GM12878 (cell line): Measurements from ENCODE around the gene KHK. TPM values are rescaled to one million over a fixed set of nuclear protein-coding genes. Genes with fewer than 3 reads are reported as not detected.

Source experiments
- CBFB ChIP-seq: IDR thresholded peaks from 2 replicates; pipeline ENCODE4 v1.6.1; 2016; ENCODE audit warnings: antibody characterized with exemption, low read depth
- CBX3 ChIP-seq: fragments of 200-600 bp; sonication (generic); IDR thresholded peaks from 2 replicates; pipeline ENCODE4 v1.6.1; 2016; ENCODE audit warnings: low read depth, borderline replicate concordance
- CHD1 ChIP-seq: IDR thresholded peaks from 2 replicates; pipeline ENCODE4 v1.6.1; 2012; ENCODE audit warnings: low read depth, low read length, improper control_type of control experiment
- EGR1 ChIP-seq, 2 experiments: IDR thresholded peaks; 1 replicate in 1 of 2; 2 replicates in 1 of 2; pipeline ENCODE4 v1.6.1; 2011 to 2012; ENCODE audit warnings: low read depth in 2 of 2, low read length in 2 of 2, borderline replicate concordance in 1 of 2, mild to moderate bottlenecking in 1 of 2, moderate library complexity in 1 of 2
- EZH2 ChIP-seq: IDR thresholded peaks from 2 replicates; pipeline ENCODE4 v1.6.1; 2012; ENCODE audit warnings: low read depth, mild to moderate bottlenecking, control low read depth, inconsistent platforms, low read length, borderline replicate concordance; ENCODE audit not compliant: control insufficient read depth
- GATAD2B ChIP-seq: fragments of 450-650 bp; conservative IDR thresholded peaks from 2 replicates; pipeline ENCODE4 v1.6.1; 2017; ENCODE audit warnings: low read depth, mild to moderate bottlenecking, moderate library complexity
- MYC ChIP-seq: IDR thresholded peaks from 2 replicates; pipeline ENCODE4 v1.6.1; 2011; ENCODE audit warnings: mild to moderate bottlenecking, low read length, moderate library complexity, inconsistent platforms; ENCODE audit not compliant: insufficient read depth, insufficient replicate concordance, insufficient read length, severe bottlenecking
- NBN ChIP-seq: fragments of 450-650 bp; IDR thresholded peaks from 2 replicates; pipeline ENCODE4 v1.6.1; 2016
- NR2C2 ChIP-seq: IDR thresholded peaks from 2 replicates; pipeline ENCODE4 v1.6.1; 2011; ENCODE audit warnings: borderline replicate concordance, low read depth; ENCODE audit not compliant: control insufficient read depth, insufficient read length
- PAX8 ChIP-seq: fragments of 450-650 bp; IDR thresholded peaks from 2 replicates; pipeline ENCODE4 v1.6.1; 2017; ENCODE audit warnings: mild to moderate bottlenecking, moderate library complexity
- POLR2A ChIP-seq: IDR thresholded peaks from 2 replicates; pipeline ENCODE4 v1.6.1; 2011; ENCODE audit warnings: low read depth, mild to moderate bottlenecking, low read length
- RB1 ChIP-seq: fragments of 450-650 bp; formaldehyde crosslinking; IDR thresholded peaks from 2 replicates; pipeline ENCODE4 v1.6.1; 2017; ENCODE audit warnings: mild to moderate bottlenecking, borderline replicate concordance
- SIN3A ChIP-seq: IDR thresholded peaks from 2 replicates; pipeline ENCODE4 v1.6.1; 2012; ENCODE audit warnings: low read depth, low read length, improper control_type of control experiment
- SMC3 ChIP-seq: IDR thresholded peaks from 2 replicates; pipeline ENCODE4 v1.6.1; 2011; ENCODE audit warnings: low read length, improper control_type of control experiment, borderline replicate concordance
- SP1 ChIP-seq: IDR thresholded peaks from one replicate; pipeline ENCODE4 v1.6.1; 2011; ENCODE audit warnings: low read depth, low read length
- WRNIP1 ChIP-seq: IDR thresholded peaks from 2 replicates; pipeline ENCODE4 v1.6.1; 2011; ENCODE audit warnings: low read depth, low read length, improper control_type of control experiment, borderline replicate concordance
- ZNF622 ChIP-seq: fragments of 450-650 bp; IDR thresholded peaks from 2 replicates; pipeline ENCODE4 v1.6.1; 2017; ENCODE audit warnings: mild to moderate bottlenecking, inconsistent platforms
- polyA plus RNA-seq, 11 experiments: library from polyadenylated mRNA; depleted of rRNA in 4 of 11; unstranded in 6 of 11; stranded (reverse) in 5 of 11; fragments of >200 nt; fragmentation: Nextera tagmentation in 4 of 11; fragmentation: Illumina TruSeq in 1 of 11; extraction: Ambion mirVana in 4 of 11; extraction: Trizol in 1 of 11; gene quantifications; 1 replicate in 1 of 11; 2 replicates in 10 of 11; pipeline versions ENCODE4 v1.2.1 to v1.2.3, GENCODE V29; 2011 to 2016; ENCODE audit warnings: inconsistent platforms in 2 of 11, missing spikeins in 2 of 11, low read depth in 1 of 11
- total RNA-seq, 4 experiments: library from RNA; depleted of rRNA in 3 of 4; stranded (reverse); fragments of >200 nt in 3 of 4; fragmentation: Illumina TruSeq in 1 of 4; extraction: Trizol in 1 of 4; gene quantifications; 2 replicates each; pipeline versions ENCODE4 v1.2.1 to v1.2.3, GENCODE V29; 2013 to 2021
- TF ChIP-seq, protein P1 (sequence below): IDR thresholded peaks from 2 replicates; pipeline ENCODE4 v1.6.1; 2011; ENCODE audit warnings: mild to moderate bottlenecking, low read depth, low read length, moderate library complexity; ENCODE audit not compliant: insufficient replicate concordance
- TF ChIP-seq, protein P2 (sequence below): IDR thresholded peaks from 2 replicates; pipeline ENCODE4 v1.6.1; 2012; ENCODE audit warnings: low read depth, low read length, improper control_type of control experiment
- TF ChIP-seq, protein P3 (sequence below): fragments of 450-650 bp; IDR thresholded peaks from 2 replicates; pipeline ENCODE4 v1.6.1; 2017; ENCODE audit warnings: low read depth, mild to moderate bottlenecking, moderate library complexity
- TF ChIP-seq, protein P4 (sequence below): fragments of 450-650 bp; IDR thresholded peaks from 2 replicates; pipeline ENCODE4 v1.6.1; 2017; ENCODE audit warnings: mild to moderate bottlenecking, moderate library complexity
- TF ChIP-seq, protein P5 (sequence below): IDR thresholded peaks from 2 replicates; pipeline ENCODE4 v1.6.1; 2011; ENCODE audit warnings: borderline replicate concordance, low read depth, mild to moderate bottlenecking, moderate library complexity, low read length; ENCODE audit not compliant: insufficient read depth, poor library complexity, severe bottlenecking

The KHK gene
- total and polyA plus RNA-seq, 10 of the 15 experiments (the other 5 are each of a cell fraction or from before 2014, with no cell fraction given), result 0.31 to 11.8 (median 3.9) TPM

DNA sequence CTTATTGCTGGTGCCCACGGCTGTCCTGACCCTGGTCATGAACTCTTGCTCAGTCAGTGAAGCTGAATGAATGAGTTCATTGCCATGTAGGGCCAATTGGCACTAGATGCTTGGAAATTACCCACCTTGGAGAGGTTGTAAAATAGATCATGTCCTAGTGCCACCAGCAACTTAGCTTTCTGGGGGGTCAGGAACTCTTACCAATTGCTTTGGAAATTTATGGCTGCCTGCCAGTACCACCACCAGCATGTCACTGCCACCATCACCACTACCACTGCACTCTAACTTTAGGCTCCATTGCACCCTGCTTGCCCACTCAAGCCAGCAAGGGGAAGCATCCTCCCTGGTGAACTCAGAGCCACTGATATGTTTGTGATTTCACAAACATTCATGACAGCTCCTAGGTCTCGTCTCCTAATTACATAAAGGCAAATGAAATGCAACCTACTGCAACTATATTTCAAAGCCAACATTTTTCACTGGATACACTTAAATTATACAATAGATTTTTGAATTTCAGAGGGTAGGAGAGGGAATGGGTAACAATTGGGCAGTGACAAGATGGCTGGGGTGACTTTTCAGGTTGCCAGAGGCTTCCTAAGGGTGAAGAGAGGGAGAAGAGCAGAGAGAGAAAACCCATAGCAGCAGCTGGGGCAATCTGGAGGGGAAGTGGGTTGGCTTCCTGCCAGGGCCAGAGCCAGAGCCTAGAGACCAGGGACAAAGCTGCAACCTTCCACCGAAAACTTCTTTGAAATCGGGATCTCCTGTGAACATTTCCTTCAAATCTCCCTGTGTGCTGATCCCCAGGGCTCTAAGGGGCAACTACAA, 11.6 kb upstream of the KHK start (continued):
- TF ChIP-seq, protein P1, sequence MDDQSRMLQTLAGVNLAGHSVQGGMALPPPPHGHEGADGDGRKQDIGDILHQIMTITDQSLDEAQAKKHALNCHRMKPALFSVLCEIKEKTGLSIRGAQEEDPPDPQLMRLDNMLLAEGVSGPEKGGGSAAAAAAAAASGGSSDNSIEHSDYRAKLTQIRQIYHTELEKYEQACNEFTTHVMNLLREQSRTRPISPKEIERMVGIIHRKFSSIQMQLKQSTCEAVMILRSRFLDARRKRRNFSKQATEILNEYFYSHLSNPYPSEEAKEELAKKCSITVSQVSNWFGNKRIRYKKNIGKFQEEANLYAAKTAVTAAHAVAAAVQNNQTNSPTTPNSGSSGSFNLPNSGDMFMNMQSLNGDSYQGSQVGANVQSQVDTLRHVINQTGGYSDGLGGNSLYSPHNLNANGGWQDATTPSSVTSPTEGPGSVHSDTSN, result no peak
- TF ChIP-seq, protein P2, sequence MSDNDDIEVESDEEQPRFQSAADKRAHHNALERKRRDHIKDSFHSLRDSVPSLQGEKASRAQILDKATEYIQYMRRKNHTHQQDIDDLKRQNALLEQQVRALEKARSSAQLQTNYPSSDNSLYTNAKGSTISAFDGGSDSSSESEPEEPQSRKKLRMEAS, result no peak
- TF ChIP-seq EGR1 (IDR thresholded peaks at IDR 0.05; ENCODE audit: borderline replicate concordance in 1 of 2, low read depth in 2 of 2, low read length in 2 of 2) (no peak), CBFB (no peak), ZNF622 (no peak), SIN3A (no peak), SMC3 (no peak), MYC (no peak), PAX8 (no peak), EZH2 (no peak), CHD1 (no peak), SP1 (no peak), GATAD2B (no peak), POLR2A (no peak), CBX3 (no peak), RB1 (no peak), WRNIP1 (no peak), NR2C2 (no peak), NBN (no peak)
- TF ChIP-seq, protein P3, sequence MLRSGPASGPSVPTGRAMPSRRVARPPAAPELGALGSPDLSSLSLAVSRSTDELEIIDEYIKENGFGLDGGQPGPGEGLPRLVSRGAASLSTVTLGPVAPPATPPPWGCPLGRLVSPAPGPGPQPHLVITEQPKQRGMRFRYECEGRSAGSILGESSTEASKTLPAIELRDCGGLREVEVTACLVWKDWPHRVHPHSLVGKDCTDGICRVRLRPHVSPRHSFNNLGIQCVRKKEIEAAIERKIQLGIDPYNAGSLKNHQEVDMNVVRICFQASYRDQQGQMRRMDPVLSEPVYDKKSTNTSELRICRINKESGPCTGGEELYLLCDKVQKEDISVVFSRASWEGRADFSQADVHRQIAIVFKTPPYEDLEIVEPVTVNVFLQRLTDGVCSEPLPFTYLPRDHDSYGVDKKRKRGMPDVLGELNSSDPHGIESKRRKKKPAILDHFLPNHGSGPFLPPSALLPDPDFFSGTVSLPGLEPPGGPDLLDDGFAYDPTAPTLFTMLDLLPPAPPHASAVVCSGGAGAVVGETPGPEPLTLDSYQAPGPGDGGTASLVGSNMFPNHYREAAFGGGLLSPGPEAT, result 0 out of 2 replicates have a peak, but pooled peaks have one; percentile 11
- TF ChIP-seq, protein P4, sequence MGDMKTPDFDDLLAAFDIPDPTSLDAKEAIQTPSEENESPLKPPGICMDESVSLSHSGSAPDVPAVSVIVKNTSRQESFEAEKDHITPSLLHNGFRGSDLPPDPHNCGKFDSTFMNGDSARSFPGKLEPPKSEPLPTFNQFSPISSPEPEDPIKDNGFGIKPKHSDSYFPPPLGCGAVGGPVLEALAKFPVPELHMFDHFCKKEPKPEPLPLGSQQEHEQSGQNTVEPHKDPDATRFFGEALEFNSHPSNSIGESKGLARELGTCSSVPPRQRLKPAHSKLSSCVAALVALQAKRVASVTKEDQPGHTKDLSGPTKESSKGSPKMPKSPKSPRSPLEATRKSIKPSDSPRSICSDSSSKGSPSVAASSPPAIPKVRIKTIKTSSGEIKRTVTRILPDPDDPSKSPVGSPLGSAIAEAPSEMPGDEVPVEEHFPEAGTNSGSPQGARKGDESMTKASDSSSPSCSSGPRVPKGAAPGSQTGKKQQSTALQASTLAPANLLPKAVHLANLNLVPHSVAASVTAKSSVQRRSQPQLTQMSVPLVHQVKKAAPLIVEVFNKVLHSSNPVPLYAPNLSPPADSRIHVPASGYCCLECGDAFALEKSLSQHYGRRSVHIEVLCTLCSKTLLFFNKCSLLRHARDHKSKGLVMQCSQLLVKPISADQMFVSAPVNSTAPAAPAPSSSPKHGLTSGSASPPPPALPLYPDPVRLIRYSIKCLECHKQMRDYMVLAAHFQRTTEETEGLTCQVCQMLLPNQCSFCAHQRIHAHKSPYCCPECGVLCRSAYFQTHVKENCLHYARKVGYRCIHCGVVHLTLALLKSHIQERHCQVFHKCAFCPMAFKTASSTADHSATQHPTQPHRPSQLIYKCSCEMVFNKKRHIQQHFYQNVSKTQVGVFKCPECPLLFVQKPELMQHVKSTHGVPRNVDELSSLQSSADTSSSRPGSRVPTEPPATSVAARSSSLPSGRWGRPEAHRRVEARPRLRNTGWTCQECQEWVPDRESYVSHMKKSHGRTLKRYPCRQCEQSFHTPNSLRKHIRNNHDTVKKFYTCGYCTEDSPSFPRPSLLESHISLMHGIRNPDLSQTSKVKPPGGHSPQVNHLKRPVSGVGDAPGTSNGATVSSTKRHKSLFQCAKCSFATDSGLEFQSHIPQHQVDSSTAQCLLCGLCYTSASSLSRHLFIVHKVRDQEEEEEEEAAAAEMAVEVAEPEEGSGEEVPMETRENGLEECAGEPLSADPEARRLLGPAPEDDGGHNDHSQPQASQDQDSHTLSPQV, result no peak
- TF ChIP-seq, protein P5, sequence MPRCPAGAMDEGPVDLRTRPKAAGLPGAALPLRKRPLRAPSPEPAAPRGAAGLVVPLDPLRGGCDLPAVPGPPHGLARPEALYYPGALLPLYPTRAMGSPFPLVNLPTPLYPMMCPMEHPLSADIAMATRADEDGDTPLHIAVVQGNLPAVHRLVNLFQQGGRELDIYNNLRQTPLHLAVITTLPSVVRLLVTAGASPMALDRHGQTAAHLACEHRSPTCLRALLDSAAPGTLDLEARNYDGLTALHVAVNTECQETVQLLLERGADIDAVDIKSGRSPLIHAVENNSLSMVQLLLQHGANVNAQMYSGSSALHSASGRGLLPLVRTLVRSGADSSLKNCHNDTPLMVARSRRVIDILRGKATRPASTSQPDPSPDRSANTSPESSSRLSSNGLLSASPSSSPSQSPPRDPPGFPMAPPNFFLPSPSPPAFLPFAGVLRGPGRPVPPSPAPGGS, result no peak
